AG04450 (cell line): ENCODE measurements around the gene MCM3AP. TPM values are rescaled to one million over a fixed set of nuclear protein-coding genes. Genes with fewer than 3 reads are reported as not detected.

ENCODE experiments used
- CTCF ChIA-PET: fragments of 300-600, 350-600 bp; formaldehyde crosslinking; extraction: SDS; loops from one replicate; lab custom pipeline; 2022; ENCODE audit warnings: antibody characterized with exemption, inconsistent platforms; lab: Charles Lee
- POLR2A ChIA-PET: fragments of 350-600 bp; formaldehyde crosslinking; extraction: SDS; loops from one replicate; lab custom pipeline; 2021; ENCODE audit warnings: antibody characterized with exemption, inconsistent platforms; lab: Yijun Ruan, JAX
- DNase-seq: peaks from one replicate; pipeline ENCODE4 v3.0.0-alpha.2; 2011; ENCODE audit warnings: low read depth, low spot score
- H3K27ac ChIP-seq: one replicate; pipeline ENCODE4 v1.5.1; 2012; ENCODE audit warnings: low read depth, low read length, control low read depth
- H3K27me3 ChIP-seq: one replicate; pipeline ENCODE4 v1.6.0; 2012; ENCODE audit warnings: low read length; ENCODE audit not compliant: control insufficient read depth, insufficient read depth
- H3K4me3 ChIP-seq: 2 replicates; pipeline ENCODE4 v1.5.1; 2011; ENCODE audit warnings: mild to moderate bottlenecking, low read depth, low read length, control low read depth
- H3K9me3 ChIP-seq: 2 replicates; pipeline ENCODE4 v1.5.1; 2012; ENCODE audit warnings: low read length; ENCODE audit not compliant: control insufficient read depth, insufficient read depth
- polyA plus RNA-seq: library from polyadenylated mRNA; depleted of rRNA; stranded (reverse); fragments of >200 nt; gene quantifications from 2 replicates; pipeline ENCODE4 v1.2.3, GENCODE V29; 2011
- TF ChIP-seq, protein P1 (sequence below): IDR thresholded peaks from 2 replicates; pipeline ENCODE4 v1.5.1; 2011; ENCODE audit warnings: low read depth, low read length, control low read depth, inconsistent platforms

The MCM3AP gene
- polyA plus RNA-seq, 1 experiment: 43.7 TPM

DNA sequence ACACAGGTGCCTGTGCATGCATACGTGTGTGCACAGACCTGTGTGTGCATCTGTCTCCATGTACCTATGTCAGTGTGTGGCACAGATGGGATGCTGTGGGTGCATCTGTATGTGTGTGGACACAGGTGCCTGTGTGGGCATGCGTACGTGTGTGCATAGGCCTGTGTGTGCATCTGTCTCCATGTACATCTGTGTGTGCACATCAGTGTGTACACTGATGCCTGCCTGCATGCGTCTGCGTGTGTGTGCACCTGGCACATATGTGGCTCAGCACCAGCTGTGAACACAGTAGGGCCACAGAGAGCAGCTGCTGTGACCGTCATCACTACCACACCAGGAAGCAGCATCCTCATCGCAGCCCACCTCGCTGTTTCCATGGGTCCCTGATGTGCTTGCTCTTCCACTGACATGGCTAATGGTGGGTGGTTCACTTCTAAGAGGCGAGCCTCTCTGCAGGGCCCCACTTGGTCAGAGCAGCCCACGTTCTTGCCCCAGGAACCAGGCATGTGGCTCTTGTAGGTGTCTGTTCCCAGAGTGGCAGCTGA, 91.5 kb downstream of the MCM3AP start:
- TF ChIP-seq, protein P1, sequence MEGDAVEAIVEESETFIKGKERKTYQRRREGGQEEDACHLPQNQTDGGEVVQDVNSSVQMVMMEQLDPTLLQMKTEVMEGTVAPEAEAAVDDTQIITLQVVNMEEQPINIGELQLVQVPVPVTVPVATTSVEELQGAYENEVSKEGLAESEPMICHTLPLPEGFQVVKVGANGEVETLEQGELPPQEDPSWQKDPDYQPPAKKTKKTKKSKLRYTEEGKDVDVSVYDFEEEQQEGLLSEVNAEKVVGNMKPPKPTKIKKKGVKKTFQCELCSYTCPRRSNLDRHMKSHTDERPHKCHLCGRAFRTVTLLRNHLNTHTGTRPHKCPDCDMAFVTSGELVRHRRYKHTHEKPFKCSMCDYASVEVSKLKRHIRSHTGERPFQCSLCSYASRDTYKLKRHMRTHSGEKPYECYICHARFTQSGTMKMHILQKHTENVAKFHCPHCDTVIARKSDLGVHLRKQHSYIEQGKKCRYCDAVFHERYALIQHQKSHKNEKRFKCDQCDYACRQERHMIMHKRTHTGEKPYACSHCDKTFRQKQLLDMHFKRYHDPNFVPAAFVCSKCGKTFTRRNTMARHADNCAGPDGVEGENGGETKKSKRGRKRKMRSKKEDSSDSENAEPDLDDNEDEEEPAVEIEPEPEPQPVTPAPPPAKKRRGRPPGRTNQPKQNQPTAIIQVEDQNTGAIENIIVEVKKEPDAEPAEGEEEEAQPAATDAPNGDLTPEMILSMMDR: no peak
- ChIA-PET POLR2A (no interaction called here), CTCF (no interaction called here)
- no peak overlapping the region for H3K4me3 ChIP-seq
- no peaks in the 10 kb centered on the region for H3K27me3 ChIP-seq
- no peak overlapping the region for H3K27ac ChIP-seq
- DNase-seq: no peak
- H3K9me3 ChIP-seq: no peaks in the 10 kb centered on the region; the same call in 1 of the 2 replicates

DNA sequence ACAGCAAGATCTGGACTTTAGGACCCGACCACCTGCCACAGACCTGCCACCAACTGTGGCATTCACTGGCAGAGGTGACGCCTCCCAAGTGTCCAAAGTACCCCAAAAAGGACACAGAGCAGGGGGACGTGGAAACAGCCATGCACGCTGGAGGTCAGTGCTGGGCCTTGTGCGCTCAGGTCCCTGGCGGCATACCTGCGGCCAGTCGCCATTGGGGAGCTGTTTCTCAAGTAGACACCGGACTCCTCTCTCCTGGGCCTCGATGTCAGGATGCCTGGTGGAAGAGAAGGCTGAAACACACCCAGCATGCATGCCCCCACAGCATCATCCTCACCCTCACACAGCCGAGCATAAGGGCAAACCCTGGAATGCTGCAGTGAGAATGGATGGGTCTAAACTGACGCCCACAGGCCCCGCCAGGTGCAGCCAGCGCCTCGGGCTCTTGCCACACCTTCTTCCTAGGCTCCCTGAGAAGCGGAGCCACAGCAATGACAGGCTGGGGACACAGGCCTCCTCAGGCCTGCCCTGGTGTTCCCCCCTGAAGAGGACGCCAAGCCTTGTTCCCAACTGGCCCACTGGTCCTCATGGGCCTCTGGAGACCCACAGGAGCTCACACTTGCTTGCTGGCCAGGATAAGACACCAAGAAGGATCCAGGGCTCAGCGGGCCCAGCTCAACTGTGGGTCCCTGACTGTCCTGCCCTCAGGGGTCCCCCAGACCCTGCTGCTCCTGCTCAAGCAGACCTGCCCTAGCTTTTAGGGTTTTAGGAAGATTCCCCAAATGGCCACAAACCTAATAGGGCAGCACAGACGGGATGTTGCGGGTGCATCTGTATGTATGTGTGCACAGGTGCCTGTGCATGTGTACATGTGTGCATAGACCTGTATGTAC, 93.5 kb downstream of the MCM3AP start:
- TF ChIP-seq, protein P1: no peak
- POLR2A ChIA-PET: interaction anchor here (0.8 kb wide), 1 partner anchor 135 kb away, joined by 3 read pairs; no protein-coding TSS in a partner anchor
- Histone ChIP-seq H3K27ac (peak overlapping the region; percentile 52), H3K27me3 (no peaks in the 10 kb centered on the region), H3K4me3 (no peak overlapping the region), H3K9me3 (no peaks in the 10 kb centered on the region; the same call in 1 of the 2 replicates)
- CTCF ChIA-PET: no interaction called here
- no peak for DNase-seq

DNA sequence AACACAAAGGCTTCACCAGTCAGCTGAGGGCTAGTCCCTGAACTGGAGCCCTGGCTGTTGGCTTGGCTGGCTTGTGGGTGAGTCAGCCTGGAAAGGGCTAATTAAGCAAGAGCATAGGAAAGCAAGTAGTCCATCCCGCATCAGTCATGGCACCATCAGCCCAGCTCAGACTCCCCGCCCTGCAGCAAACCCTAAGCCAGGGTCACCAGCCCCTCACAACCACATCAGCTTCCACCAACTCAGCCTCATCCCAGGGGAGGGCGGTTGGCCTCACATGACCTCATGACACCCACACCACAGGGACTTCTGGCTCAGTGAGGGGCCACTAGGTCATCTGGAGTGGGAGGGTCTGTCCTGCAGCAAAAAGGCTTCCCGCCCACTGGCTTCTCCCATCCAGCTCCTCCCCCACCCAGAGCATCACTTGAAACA, 94.1 kb downstream of the MCM3AP start:
- POLR2A ChIA-PET: interaction anchor here (0.8 to 0.9 kb wide), 2 partner anchors 36 to 134 kb away, joined by 3 to 4 read pairs; no protein-coding TSS in a partner anchor
- H3K9me3 ChIP-seq: no peaks in the 10 kb centered on the region; the same call in 1 of the 2 replicates
- H3K4me3 ChIP-seq: no peak overlapping the region
- H3K27ac ChIP-seq: peak overlapping the region; percentile 52
- no peaks in the 10 kb centered on the region for H3K27me3 ChIP-seq
- DNase-seq: peak; percentile 52
- CTCF ChIA-PET: interaction anchor here (0.9 to 1.7 kb wide), 2 partner anchors 38 to 44 kb away, joined by 3 to 5 read pairs; no protein-coding TSS in a partner anchor
- TF ChIP-seq, protein P1: no peak

DNA sequence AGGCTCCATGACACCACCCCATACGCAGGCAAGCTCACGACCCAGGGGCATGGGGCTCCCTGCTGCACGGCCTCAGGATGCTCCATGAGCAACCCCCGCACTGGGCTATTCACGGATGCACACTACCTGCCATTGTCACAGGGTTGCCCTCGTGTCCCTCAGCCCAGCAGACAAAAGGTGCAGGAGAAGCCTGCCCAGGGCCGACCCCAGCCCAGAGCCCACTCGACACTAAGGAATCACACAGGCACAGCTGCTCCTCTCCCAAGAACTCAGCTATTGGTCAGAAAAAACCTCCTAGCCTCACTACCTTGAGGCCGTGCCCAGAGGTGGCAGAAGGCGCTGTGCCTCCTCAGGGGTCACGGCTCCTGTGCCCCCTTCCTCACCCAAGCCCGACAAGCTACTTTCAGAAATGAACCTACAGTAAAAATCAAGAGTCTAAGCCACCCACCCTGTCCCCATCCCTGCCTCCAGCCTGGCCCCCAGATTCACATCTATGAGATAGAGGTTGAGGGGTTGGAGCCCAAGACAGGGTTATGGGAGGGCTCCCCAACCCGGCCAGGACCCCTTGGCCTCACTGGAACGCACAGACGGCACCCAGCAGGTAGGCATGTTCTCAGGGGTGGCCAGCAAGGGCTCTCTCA, 94.8 kb downstream of the MCM3AP start:
- TF ChIP-seq, protein P1: no peak
- ChIA-PET CTCF (interaction anchor here (0.9 to 1.7 kb wide), 2 partner anchors 37 to 43 kb away, joined by 3 to 5 read pairs; no protein-coding TSS in a partner anchor), POLR2A (interaction anchor here (0.8 to 0.9 kb wide), 2 partner anchors 37 to 134 kb away, joined by 3 to 4 read pairs; no protein-coding TSS in a partner anchor)
- Histone ChIP-seq H3K9me3 (no peaks in the 10 kb centered on the region; the same call in 1 of the 2 replicates), H3K27me3 (no peaks in the 10 kb centered on the region), H3K4me3 (no peak overlapping the region), H3K27ac (peak overlapping the region; percentile 65)
- no peak for DNase-seq
